Astrocyte (in vitro differentiated cells and primary cell): Measurements from ENCODE around the gene SLC6A11.

Experiments used
- EZH2 ChIP-seq: IDR thresholded peaks from 2 replicates; pipeline ENCODE4 v1.6.1; 2012; ENCODE audit warnings: mild to moderate bottlenecking, low read length, inconsistent platforms; ENCODE audit not compliant: insufficient read depth
- TF ChIP-seq, protein P1 (sequence below): IDR thresholded peaks from 2 replicates; pipeline ENCODE4 v1.5.1; 2011; ENCODE audit warnings: low read depth, mild to moderate bottlenecking, inconsistent platforms, low read length, moderate library complexity; ENCODE audit not compliant: insufficient read depth

DNA sequence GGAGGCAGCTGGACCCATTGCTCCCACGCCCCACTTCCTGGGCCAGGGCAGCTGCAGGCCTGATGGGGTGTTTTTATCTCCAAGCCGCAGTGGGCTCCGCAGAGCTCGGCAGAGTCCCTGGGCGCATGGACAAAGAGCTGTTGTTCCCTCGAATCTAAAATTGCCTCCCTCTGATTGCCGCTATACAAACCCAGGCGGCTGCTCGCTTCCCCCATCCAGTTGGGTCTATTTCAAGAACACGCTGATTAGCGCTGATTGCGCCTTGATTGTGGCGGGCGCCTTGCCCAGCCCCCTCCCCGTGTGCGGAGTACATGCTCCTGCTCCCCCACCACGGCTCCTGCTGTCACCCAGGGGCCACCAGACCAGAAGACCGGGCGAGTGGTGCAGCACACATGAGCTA is 133.2 kb downstream of the SLC6A11 start:
- TF ChIP-seq, protein P1, sequence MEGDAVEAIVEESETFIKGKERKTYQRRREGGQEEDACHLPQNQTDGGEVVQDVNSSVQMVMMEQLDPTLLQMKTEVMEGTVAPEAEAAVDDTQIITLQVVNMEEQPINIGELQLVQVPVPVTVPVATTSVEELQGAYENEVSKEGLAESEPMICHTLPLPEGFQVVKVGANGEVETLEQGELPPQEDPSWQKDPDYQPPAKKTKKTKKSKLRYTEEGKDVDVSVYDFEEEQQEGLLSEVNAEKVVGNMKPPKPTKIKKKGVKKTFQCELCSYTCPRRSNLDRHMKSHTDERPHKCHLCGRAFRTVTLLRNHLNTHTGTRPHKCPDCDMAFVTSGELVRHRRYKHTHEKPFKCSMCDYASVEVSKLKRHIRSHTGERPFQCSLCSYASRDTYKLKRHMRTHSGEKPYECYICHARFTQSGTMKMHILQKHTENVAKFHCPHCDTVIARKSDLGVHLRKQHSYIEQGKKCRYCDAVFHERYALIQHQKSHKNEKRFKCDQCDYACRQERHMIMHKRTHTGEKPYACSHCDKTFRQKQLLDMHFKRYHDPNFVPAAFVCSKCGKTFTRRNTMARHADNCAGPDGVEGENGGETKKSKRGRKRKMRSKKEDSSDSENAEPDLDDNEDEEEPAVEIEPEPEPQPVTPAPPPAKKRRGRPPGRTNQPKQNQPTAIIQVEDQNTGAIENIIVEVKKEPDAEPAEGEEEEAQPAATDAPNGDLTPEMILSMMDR: no peak
- no peak for TF ChIP-seq EZH2
